T-cell (primary cell): ENCODE measurements around the gene CDH11. TPM values are rescaled to one million over a fixed set of nuclear protein-coding genes. Genes with fewer than 3 reads are reported as not detected.

Experiments used
- ATAC-seq, 4 experiments: fragments of 200-7000 bp in 3 of 4; fragments of 150-1000 bp in 1 of 4; cut with Tn5 transposase; replicated peaks in 1 of 4; 1 replicate in 3 of 4; 2 replicates in 1 of 4; pipeline ENCODE4 v1.10.0; 2021; ENCODE audit warnings: moderate library complexity in 3 of 4, mild to moderate bottlenecking in 2 of 4, moderate number of reproducible peaks in 1 of 4
- CTCF ChIA-PET, 2 donors: fragments of 300-600 bp; sonication (Branson Sonifier 250); formaldehyde crosslinking; loops; one replicate each; lab custom pipeline; 2022; ENCODE audit warnings: antibody characterized with exemption in 2 of 2; lab: Charles Lee
- POLR2A ChIA-PET, 2 donors: fragments of 300-600 bp; sonication (Branson Sonifier 250); formaldehyde crosslinking; loops; one replicate each; lab custom pipeline; 2022; ENCODE audit warnings: antibody characterized with exemption in 2 of 2; lab: Charles Lee
- DNase-seq, 35 experiments: peaks; one replicate each; pipeline versions ENCODE4 v3.0.0 to v3.0.0-alpha.2; 2013 to 2023
- H3K27ac ChIP-seq: one replicate; pipeline ENCODE4 v1.5.1; 2013; ENCODE audit warnings: low read length
- H3K27me3 ChIP-seq, 2 experiments: replicated peaks in 1 of 2; 1 replicate in 1 of 2; 2 replicates in 1 of 2; pipeline versions ENCODE4 v1.6.1 to v1.7.0; 2013; ENCODE audit warnings: low read length in 1 of 2, mixed read lengths in 1 of 2; ENCODE audit not compliant: control insufficient read depth in 2 of 2, insufficient read depth in 2 of 2; ENCODE audit errors: extremely low read depth in 1 of 2
- H3K36me3 ChIP-seq, 2 donors: 1 replicate in 1 of 2; 2 replicates in 1 of 2; pipeline versions ENCODE4 v1.6.1 to v1.7.0; 2013; ENCODE audit warnings: low read length in 1 of 2; ENCODE audit not compliant: control insufficient read depth in 2 of 2, insufficient read depth in 1 of 2; ENCODE audit errors: extremely low read depth in 1 of 2
- H3K4me1 ChIP-seq, 2 experiments: 1 replicate in 1 of 2; 2 replicates in 1 of 2; pipeline versions ENCODE4 v1.6.1 to v1.7.0; 2013; ENCODE audit warnings: low read length in 2 of 2, mixed read lengths in 1 of 2; ENCODE audit not compliant: insufficient read depth in 2 of 2, control insufficient read depth in 1 of 2; ENCODE audit errors: extremely low read depth in 1 of 2
- H3K4me3 ChIP-seq, 2 donors: 1 replicate in 1 of 2; 2 replicates in 1 of 2; pipeline versions ENCODE4 v1.5.1 to v1.7.0; 2013; ENCODE audit warnings: mild to moderate bottlenecking in 2 of 2, low read length in 1 of 2, moderate library complexity in 1 of 2; ENCODE audit not compliant: control insufficient read depth in 1 of 2; ENCODE audit errors: extremely low read depth in 1 of 2
- H3K9me3 ChIP-seq: 2 replicates; pipeline ENCODE4 v1.7.0; 2013
- H3K27ac Mint-ChIP-seq, 2 donors: one replicate each; pipeline ENCODE4 v1.8.0; 2020 to 2021; ENCODE audit warnings: mild to moderate bottlenecking in 2 of 2, mixed read lengths in 2 of 2
- H3K27me3 Mint-ChIP-seq, 2 donors: one replicate each; pipeline ENCODE4 v1.8.0; 2021 to 2022; ENCODE audit warnings: mixed read lengths in 2 of 2
- H3K36me3 Mint-ChIP-seq: one replicate; pipeline ENCODE4 v1.8.0; 2021; ENCODE audit warnings: mixed read lengths
- H3K4me1 Mint-ChIP-seq, 3 donors: one replicate each; pipeline ENCODE4 v1.8.0; 2020 to 2022; ENCODE audit warnings: mixed read lengths in 3 of 3, mild to moderate bottlenecking in 1 of 3
- H3K4me3 Mint-ChIP-seq, 3 donors: one replicate each; pipeline ENCODE4 v1.8.0; 2020 to 2022; ENCODE audit warnings: mild to moderate bottlenecking in 3 of 3, mixed read lengths in 3 of 3, moderate library complexity in 3 of 3
- H3K9me3 Mint-ChIP-seq, 3 donors: one replicate each; pipeline ENCODE4 v1.8.0; 2020 to 2022; ENCODE audit warnings: mixed read lengths in 3 of 3
- WGBS: methylation state at CpG from one replicate; pipeline ENCODE4 v1.1.5; 2013; ENCODE audit warnings: missing lambda C conversion rate; ENCODE audit not compliant: insufficient coverage; 5-methylcytosine and 5-hydroxymethylcytosine counted together
- total RNA-seq, 35 experiments: library from RNA in 6 of 35; stranded (reverse) in 6 of 35; fragments of 120-200 nt in 1 of 35; gene quantifications; one replicate each; pipeline versions ENCODE4 v1.2.1 to v1.2.4 and lab custom pipeline; 2013 to 2026

Gene CDH11
- total RNA-seq, 5 donors from 2014 or later (not counting 1 experiment from before 2014, with no cell fraction given), result 0.10 to 1.1 (median 0.53) TPM; not detected in 2

- H3K4me3 ChIP-seq, result no peak overlapping the region
- DNase-seq (no peak), ATAC-seq (no peak)
- Mint-ChIP-seq H3K4me1 (no peaks in the 10 kb centered on the region), H3K27me3 (no peaks in the 10 kb centered on the region), H3K27ac (no peak overlapping the region), H3K36me3 (no peaks in the 10 kb centered on the region), H3K4me3 (no peak overlapping the region), H3K9me3 (peaks cover 16 to 24% (median 20%) of the 10 kb centered on the region in 3 donors)
- H3K27me3 ChIP-seq, result no peaks in the 10 kb centered on the region
- CTCF ChIA-PET, result no interaction called here
- no peaks in the 10 kb centered on the region for H3K9me3 ChIP-seq
- no peak overlapping the region for H3K27ac ChIP-seq
- WGBS, result no CpG with 5 or more reads among the region's 2 CpGs
- H3K36me3 ChIP-seq, result no peaks in the 10 kb centered on the region
- POLR2A ChIA-PET, result no interaction called here
- no peaks in the 10 kb centered on the region for H3K4me1 ChIP-seq
Observed at GRCh38 chr16:64900517-64900916, 221.3 kb downstream of the CDH11 start.

- no peaks in the 10 kb centered on the region for H3K36me3 Mint-ChIP-seq
- H3K4me3 Mint-ChIP-seq, result no peak overlapping the region
- no CpG with 5 or more reads among the region's 2 CpGs for WGBS
- ChIA-PET CTCF (no interaction called here), POLR2A (no interaction called here)
- no peaks in the 10 kb centered on the region for H3K9me3 ChIP-seq
- H3K4me1 ChIP-seq, result no peaks in the 10 kb centered on the region
- no peak for ATAC-seq
- H3K4me1 Mint-ChIP-seq, result no peaks in the 10 kb centered on the region
- H3K36me3 ChIP-seq, result no peaks in the 10 kb centered on the region
- H3K4me3 ChIP-seq, result no peak overlapping the region
- no peak overlapping the region for H3K27ac Mint-ChIP-seq
- peaks cover 17 to 24% (median 20%) of the 10 kb centered on the region in 3 donors for H3K9me3 Mint-ChIP-seq
- DNase-seq, result no peak
- no peak overlapping the region for H3K27ac ChIP-seq
- no peaks in the 10 kb centered on the region for H3K27me3 Mint-ChIP-seq
- H3K27me3 ChIP-seq, result no peaks in the 10 kb centered on the region
Observed at GRCh38 chr16:64900019-64900418, 221.8 kb downstream of the CDH11 start.

- ChIA-PET POLR2A (no interaction called here), CTCF (no interaction called here)
- Histone ChIP-seq H3K4me1 (no peaks in the 10 kb centered on the region), H3K27ac (no peak overlapping the region), H3K36me3 (no peaks in the 10 kb centered on the region), H3K9me3 (no peaks in the 10 kb centered on the region), H3K27me3 (no peaks in the 10 kb centered on the region), H3K4me3 (no peak overlapping the region)
- Mint-ChIP-seq H3K36me3 (no peaks in the 10 kb centered on the region), H3K27me3 (no peaks in the 10 kb centered on the region), H3K4me3 (no peak overlapping the region), H3K27ac (no peak overlapping the region), H3K4me1 (no peaks in the 10 kb centered on the region), H3K9me3 (peaks cover 21 to 28% (median 26%) of the 10 kb centered on the region in 3 donors)
- DNase-seq, result no peak
- WGBS, result 60% methylated on average over 1 of the region's 2 CpGs
- ATAC-seq, result no peak
Observed at GRCh38 chr16:64898159-64898558, 223.7 kb downstream of the CDH11 start.
